Mesodermal cell (in vitro differentiated cells): Measurements from ENCODE around the gene ADAMTS8.
A peak's percentile ranks its signal among the peaks of the same experiment; 100 is the strongest.

ENCODE experiments used
- H3K27ac ChIP-seq: 2 replicates; pipeline ENCODE4 v1.7.0; 2013; ENCODE audit warnings: mild to moderate bottlenecking, low read depth, low read length, moderate library complexity; ENCODE audit not compliant: severe bottlenecking
- H3K36me3 ChIP-seq: 2 replicates; pipeline ENCODE4 v1.7.1; 2013; ENCODE audit warnings: mild to moderate bottlenecking, low read length, moderate library complexity; ENCODE audit not compliant: control insufficient read depth, insufficient read depth
- H3K4me1 ChIP-seq: one replicate; pipeline ENCODE4 v1.7.1; 2013; ENCODE audit warnings: mild to moderate bottlenecking, low read length; ENCODE audit not compliant: insufficient read depth, control insufficient read depth, poor library complexity, severe bottlenecking
- H3K4me3 ChIP-seq: 2 replicates; pipeline ENCODE4 v1.7.0; 2013; ENCODE audit warnings: low read length, control low read depth, mild to moderate bottlenecking; ENCODE audit not compliant: insufficient read depth, poor library complexity, severe bottlenecking; ENCODE audit errors: extremely low read depth
- H3K9me3 ChIP-seq: 2 replicates; pipeline ENCODE4 v1.7.1; 2013; ENCODE audit warnings: mild to moderate bottlenecking, low read length, moderate library complexity; ENCODE audit not compliant: control insufficient read depth
- WGBS, 2 experiments: methylation state at CpG; one replicate each; pipeline ENCODE4 v1.1.5; 2013; ENCODE audit warnings: missing lambda C conversion rate in 2 of 2; ENCODE audit not compliant: insufficient coverage in 2 of 2; 5-methylcytosine and 5-hydroxymethylcytosine counted together

Gene ADAMTS8

DNA sequence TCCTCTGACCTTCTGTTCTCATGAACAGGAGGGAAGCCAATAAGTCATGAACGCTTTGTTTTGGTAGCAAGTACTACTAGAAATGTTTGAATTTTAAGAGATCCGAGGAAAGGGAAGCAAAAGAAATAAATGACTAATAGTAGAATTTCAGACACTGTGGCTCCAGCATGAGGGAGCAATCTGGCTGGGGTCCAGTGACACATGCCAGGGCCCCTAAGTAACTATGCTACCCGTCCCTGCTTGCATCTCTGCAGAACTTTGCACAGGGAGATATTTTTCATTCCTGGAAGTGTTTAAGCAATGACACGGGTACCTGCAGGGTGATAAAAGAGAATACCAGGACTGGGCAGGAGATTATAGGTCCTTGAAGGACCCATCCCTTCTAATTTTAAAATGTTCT is 7.3 kb upstream of the ADAMTS8 start:
- no peak overlapping the region for H3K27ac ChIP-seq
- no peak overlapping the region for H3K4me3 ChIP-seq
- H3K9me3 ChIP-seq: no peaks in the 10 kb centered on the region
- peaks cover 12% of the 10 kb centered on the region for H3K4me1 ChIP-seq
- no peaks in the 10 kb centered on the region for H3K36me3 ChIP-seq
- WGBS, 2 experiments: 93 to 100% methylated on average over 3 of the region's 4 CpGs

DNA sequence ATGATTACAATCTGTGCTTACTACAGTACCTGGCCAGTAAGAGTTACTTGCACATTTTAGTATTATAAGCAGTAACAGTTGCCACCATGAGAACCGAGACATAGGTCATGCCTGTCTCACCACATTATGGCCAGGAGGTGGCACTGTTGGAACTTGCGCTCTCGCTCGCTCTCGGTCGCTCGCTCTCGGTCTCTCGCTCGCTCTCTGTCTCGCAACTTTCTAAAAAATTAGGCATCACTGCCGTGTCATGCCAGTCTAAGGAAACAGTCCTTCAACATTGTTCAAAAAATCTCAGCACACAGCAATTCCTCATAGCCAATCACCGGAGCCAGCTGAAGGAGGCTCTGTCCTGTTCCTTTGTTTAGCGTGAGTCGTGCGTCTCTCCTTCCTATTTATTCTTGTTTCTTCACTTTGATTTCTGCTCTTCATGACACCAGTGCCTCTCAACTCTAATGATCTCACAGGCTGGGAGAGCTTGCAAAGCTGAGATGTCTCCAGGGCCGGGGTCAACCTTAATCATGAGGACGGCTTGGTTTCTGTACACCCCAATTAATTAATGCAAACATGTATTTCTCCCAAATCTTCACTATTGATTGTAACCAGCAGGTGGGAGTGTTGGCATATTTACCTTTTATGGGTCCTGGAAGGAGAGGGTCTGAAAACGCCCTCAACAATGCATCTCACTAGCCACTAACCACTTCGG is 6.3 kb upstream of the ADAMTS8 start:
- Histone ChIP-seq H3K9me3 (no peaks in the 10 kb centered on the region), H3K27ac (no peak overlapping the region), H3K4me3 (peak overlapping the region; percentile 60), H3K36me3 (no peaks in the 10 kb centered on the region), H3K4me1 (peaks cover 12% of the 10 kb centered on the region)
- WGBS, 2 experiments: 0% methylated on average over 16 to 17 of the region's 20 CpGs

GRCh38 chr11:130433357-130433756 is 4.9 kb upstream of the ADAMTS8 start:
- Histone ChIP-seq H3K4me3 (no peak overlapping the region), H3K4me1 (peaks cover 16% of the 10 kb centered on the region), H3K27ac (no peak overlapping the region), H3K36me3 (no peaks in the 10 kb centered on the region), H3K9me3 (no peaks in the 10 kb centered on the region)
- WGBS, 2 experiments: 84 to 95% methylated on average over 2 to 3 of the region's 4 CpGs

GRCh38 chr11:130431801-130432200 is 3.4 kb upstream of the ADAMTS8 start:
- Histone ChIP-seq H3K36me3 (no peaks in the 10 kb centered on the region), H3K27ac (no peak overlapping the region), H3K9me3 (no peaks in the 10 kb centered on the region), H3K4me1 (peaks cover 16% of the 10 kb centered on the region), H3K4me3 (no peak overlapping the region)
- WGBS, 2 experiments: 76 to 79% methylated on average over 2 to 3 of the region's 3 CpGs

- H3K4me1 ChIP-seq: peaks cover 13% of the 10 kb centered on the region
- no peaks in the 10 kb centered on the region for H3K36me3 ChIP-seq
- 54 to 57% methylated on average over 5 of the region's 10 CpGs for WGBS, 2 experiments
- H3K4me3 ChIP-seq: no peak overlapping the region
- H3K27ac ChIP-seq: no peak overlapping the region
- no peaks in the 10 kb centered on the region for H3K9me3 ChIP-seq
These were observed 2.9 kb upstream of the ADAMTS8 start for GRCh38 chr11:130431331-130431773.

DNA sequence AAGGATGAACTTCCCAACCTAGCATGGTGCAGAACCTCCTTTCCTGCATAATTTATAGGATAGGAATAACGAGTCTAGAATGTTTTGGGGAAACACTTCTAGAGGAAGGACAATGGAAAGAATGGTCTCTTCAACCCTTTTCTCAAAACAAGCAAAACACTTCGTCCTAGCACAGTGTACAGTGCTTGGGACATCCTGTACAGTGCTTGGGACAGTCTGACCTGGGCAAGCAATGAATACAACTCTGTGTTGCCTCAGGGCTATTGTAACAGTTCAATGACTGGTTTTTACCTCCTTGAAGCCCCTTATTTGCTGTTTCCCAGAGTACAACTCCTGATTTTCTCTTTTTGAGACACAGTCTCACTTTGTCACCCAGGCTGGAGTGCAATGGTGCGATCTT is 1.6 kb upstream of the ADAMTS8 start:
- Histone ChIP-seq H3K9me3 (no peaks in the 10 kb centered on the region), H3K27ac (no peak overlapping the region), H3K4me3 (no peak overlapping the region), H3K36me3 (no peaks in the 10 kb centered on the region), H3K4me1 (peaks cover 4% of the 10 kb centered on the region)
- 73 to 88% methylated on average over 2 of the region's 3 CpGs for WGBS, 2 experiments

GRCh38 chr11:130429120-130429681 is 792 bp upstream of the ADAMTS8 start:
- Histone ChIP-seq H3K4me3 (no peak overlapping the region), H3K4me1 (peaks cover 4% of the 10 kb centered on the region), H3K9me3 (no peaks in the 10 kb centered on the region), H3K27ac (no peak overlapping the region), H3K36me3 (no peaks in the 10 kb centered on the region)
- WGBS, 2 experiments: 80% methylated on average over 1 of the region's 2 CpGs; no CpG with 5 or more reads in 1 of the 2 experiments

DNA sequence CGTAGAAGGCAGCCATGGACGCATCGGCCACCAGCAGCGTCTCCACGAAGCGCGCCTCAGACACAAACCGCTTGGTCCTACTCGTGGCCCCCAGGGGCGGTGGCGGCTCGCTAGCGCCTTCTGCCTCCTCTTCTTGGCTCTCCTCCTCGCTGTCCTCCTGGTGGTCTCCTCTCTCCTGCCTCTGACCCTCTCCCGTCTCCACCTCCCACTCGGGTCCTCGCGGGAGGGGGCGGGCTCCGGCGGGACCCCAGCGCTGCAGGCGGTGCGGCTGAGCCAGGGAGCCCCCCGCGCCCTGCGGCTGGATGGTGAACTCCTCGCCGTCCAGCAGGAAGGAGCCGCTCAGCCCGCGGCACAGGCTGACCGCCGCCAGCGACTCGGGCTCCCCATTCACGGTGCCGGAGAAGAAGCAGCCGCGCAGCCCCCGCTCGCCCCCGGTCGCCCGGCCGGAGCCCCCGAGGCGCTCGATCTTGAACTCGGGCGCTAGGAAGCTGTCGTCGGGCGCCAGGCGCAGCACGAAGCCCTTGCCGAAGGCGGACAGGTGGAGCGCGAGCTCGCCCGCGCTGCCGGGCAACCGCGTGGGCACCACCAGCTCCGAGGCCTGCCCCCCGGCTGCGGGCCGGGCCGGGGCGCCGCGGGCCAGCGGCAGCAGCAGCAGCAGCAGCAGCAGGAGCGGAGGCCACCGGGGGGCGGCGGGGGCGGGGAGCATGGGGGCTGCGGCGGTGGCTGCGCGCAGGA is 661 bp downstream of the ADAMTS8 start:
- H3K9me3 ChIP-seq: no peaks in the 10 kb centered on the region
- no peak overlapping the region for H3K27ac ChIP-seq
- no peaks in the 10 kb centered on the region for H3K36me3 ChIP-seq
- WGBS, 2 experiments: 1% methylated on average over 44 to 70 of the region's 84 CpGs
- peaks cover 4% of the 10 kb centered on the region for H3K4me1 ChIP-seq
- H3K4me3 ChIP-seq: peak overlapping the region; percentile 25

DNA sequence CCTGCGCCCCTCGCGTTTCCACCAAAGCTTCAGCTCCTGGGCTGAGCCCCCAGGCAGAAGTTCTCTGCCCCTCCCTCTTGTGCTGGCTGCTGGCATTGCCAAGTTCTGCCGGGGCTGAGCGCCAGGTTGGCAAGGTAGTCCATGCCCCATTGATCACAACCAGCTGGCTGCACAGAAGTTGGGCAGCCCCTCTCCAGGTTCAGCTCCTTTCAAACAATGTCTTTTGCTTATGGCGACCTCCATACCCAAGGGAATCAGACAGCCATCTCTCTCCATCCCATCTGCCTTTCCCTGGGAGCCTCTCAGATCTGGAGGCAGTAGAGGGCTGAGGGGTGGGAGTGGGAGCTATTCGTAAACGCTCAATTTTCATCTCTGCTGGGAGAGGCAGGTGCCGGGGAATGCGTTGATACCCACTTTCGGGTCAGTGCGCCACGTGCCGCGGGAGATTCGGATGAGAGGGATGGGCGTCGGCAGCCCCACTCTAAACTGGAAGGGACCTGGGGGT is 1.5 kb downstream of the ADAMTS8 start:
- WGBS, 2 experiments: 61 to 66% methylated on average over 17 of the region's 18 CpGs
- Histone ChIP-seq H3K27ac (no peak overlapping the region), H3K4me3 (no peak overlapping the region), H3K4me1 (peaks cover 4% of the 10 kb centered on the region), H3K36me3 (no peaks in the 10 kb centered on the region), H3K9me3 (no peaks in the 10 kb centered on the region)

DNA sequence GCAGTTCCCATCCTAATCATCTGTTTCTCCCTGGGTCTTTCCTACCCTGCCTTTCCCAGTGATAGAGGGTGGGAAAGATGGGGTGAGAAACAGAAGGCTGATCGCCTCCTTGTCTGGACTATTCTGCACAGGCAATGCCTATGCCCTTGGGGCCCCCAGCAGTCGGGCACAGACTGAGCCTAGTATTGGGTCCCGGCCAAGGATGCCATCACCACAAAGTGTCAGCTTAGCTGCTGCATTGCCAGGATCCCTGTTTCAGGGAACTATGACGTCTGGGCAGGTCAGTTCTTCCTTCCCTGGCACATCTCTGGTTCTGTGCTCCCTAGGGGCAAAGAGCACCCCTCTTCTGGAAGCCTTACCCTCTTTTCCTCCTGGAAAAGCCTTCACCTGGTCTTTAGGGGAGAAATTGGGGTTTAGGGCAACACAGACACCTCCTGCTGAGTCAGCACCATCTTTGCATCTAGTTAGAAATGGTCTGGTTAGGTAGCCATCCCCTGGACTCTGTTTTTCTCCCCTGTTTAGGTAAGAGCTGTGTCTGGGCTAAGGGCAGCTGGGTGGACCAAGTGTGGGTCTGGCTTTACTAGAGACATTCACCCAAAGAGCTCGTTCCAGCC is 2.1 kb downstream of the ADAMTS8 start:
- H3K36me3 ChIP-seq: no peaks in the 10 kb centered on the region
- H3K4me1 ChIP-seq: peaks cover 4% of the 10 kb centered on the region
- no peaks in the 10 kb centered on the region for H3K9me3 ChIP-seq
- 78 to 81% methylated on average over 5 of the region's 5 CpGs for WGBS, 2 experiments
- H3K27ac ChIP-seq: no peak overlapping the region
- no peak overlapping the region for H3K4me3 ChIP-seq
